Neuronal stem cell (in vitro differentiated cells): ENCODE data around the gene DNAJB1.
"Not testable (repeated sequence)": the region's sequence is repeated elsewhere in the genome, so short reads cannot be mapped to it uniquely, and the experiment has no call there.

Experiments used
- DNase-seq: peaks from one replicate; pipeline ENCODE4 v3.0.0-alpha.2; 2013; ENCODE audit warnings: low spot score
- H2AFZ ChIP-seq: one replicate; pipeline ENCODE4 v1.6.1; 2013; ENCODE audit warnings: mild to moderate bottlenecking, low read length, inconsistent platforms
- H2AK5ac ChIP-seq: 2 replicates; pipeline ENCODE4 v1.6.1; 2013; ENCODE audit warnings: low read depth, mild to moderate bottlenecking, inconsistent platforms, low read length, moderate library complexity, mixed read lengths
- H2BK120ac ChIP-seq: 2 replicates; pipeline ENCODE4 v1.6.1; 2013; ENCODE audit warnings: low read depth, mild to moderate bottlenecking, inconsistent platforms, low read length, moderate library complexity, mixed read lengths
- H2BK12ac ChIP-seq: one replicate; pipeline ENCODE4 v1.6.1; 2013; ENCODE audit warnings: low read length, inconsistent platforms
- H2BK15ac ChIP-seq: 2 replicates; pipeline ENCODE4 v1.6.1; 2013; ENCODE audit warnings: mild to moderate bottlenecking, low read length, inconsistent platforms, mixed read lengths
- H2BK5ac ChIP-seq: one replicate; pipeline ENCODE4 v1.6.1; 2013; ENCODE audit warnings: inconsistent platforms, mild to moderate bottlenecking, low read length, moderate library complexity
- H3K14ac ChIP-seq: one replicate; pipeline ENCODE4 v1.6.1; 2013; ENCODE audit warnings: low read length, inconsistent platforms
- H3K18ac ChIP-seq: 2 replicates; pipeline ENCODE4 v1.6.1; 2013; ENCODE audit warnings: low read length, inconsistent platforms
- H3K23ac ChIP-seq: 2 replicates; pipeline ENCODE4 v1.6.1; 2013; ENCODE audit warnings: low read depth, mild to moderate bottlenecking, mixed read lengths, low read length, inconsistent platforms; ENCODE audit not compliant: poor library complexity
- H3K27ac ChIP-seq: replicated peaks from 3 replicates; pipeline ENCODE4 v1.5.1; 2013; ENCODE audit warnings: low read length, inconsistent platforms
- H3K27me3 ChIP-seq, 3 experiments: 2 replicates each; pipeline ENCODE4 v1.6.1; 2013; ENCODE audit warnings: low read length in 3 of 3, mild to moderate bottlenecking in 2 of 3, inconsistent platforms in 1 of 3, low read depth in 1 of 3, mixed read lengths in 1 of 3, moderate library complexity in 1 of 3; ENCODE audit not compliant: control insufficient read depth in 3 of 3, insufficient read depth in 3 of 3
- H3K36me3 ChIP-seq, 2 donors: replicated peaks in 1 of 2; 2 replicates each; pipeline ENCODE4 v1.6.1; 2013; ENCODE audit warnings: low read length in 2 of 2; ENCODE audit not compliant: control insufficient read depth in 2 of 2, insufficient read depth in 2 of 2
- H3K4ac ChIP-seq: 2 replicates; pipeline ENCODE4 v1.6.1; 2013; ENCODE audit warnings: inconsistent platforms, mild to moderate bottlenecking, low read length, moderate library complexity
- H3K4me1 ChIP-seq, 2 donors: 1 replicate in 1 of 2; 2 replicates in 1 of 2; pipeline ENCODE4 v1.6.1; 2013; ENCODE audit warnings: low read length in 2 of 2, low read depth in 1 of 2; ENCODE audit not compliant: control insufficient read depth in 2 of 2, insufficient read depth in 1 of 2
- H3K4me2 ChIP-seq: one replicate; pipeline ENCODE4 v1.6.1; 2013; ENCODE audit warnings: mild to moderate bottlenecking, low read length, inconsistent platforms; ENCODE audit not compliant: insufficient read depth, poor library complexity, severe bottlenecking
- H3K4me3 ChIP-seq, 2 donors: 2 replicates each; pipeline ENCODE4 v1.5.1; 2013; ENCODE audit warnings: low read length in 2 of 2, mild to moderate bottlenecking in 2 of 2, inconsistent platforms in 1 of 2, moderate library complexity in 1 of 2
- H3K79me1 ChIP-seq: one replicate; pipeline ENCODE4 v1.6.1; 2013; ENCODE audit warnings: low read depth, mild to moderate bottlenecking, inconsistent platforms, low read length, moderate library complexity
- H3K9ac ChIP-seq: one replicate; pipeline ENCODE4 v1.6.1; 2013; ENCODE audit warnings: mild to moderate bottlenecking, low read depth, low read length, inconsistent platforms; ENCODE audit not compliant: poor library complexity
- H3K9me3 ChIP-seq, 2 donors: replicated peaks in 1 of 2; 2 replicates each; pipeline versions ENCODE3 to v1.6.1; 2013; ENCODE audit warnings: low read length in 2 of 2, mild to moderate bottlenecking in 2 of 2, inconsistent platforms in 1 of 2, low read depth in 1 of 2, mixed read lengths in 1 of 2, moderate library complexity in 1 of 2; ENCODE audit not compliant: control insufficient read depth in 2 of 2, insufficient read depth in 1 of 2
- H4K8ac ChIP-seq: one replicate; pipeline ENCODE4 v1.6.1; 2013; ENCODE audit warnings: low read depth, mild to moderate bottlenecking, inconsistent platforms, low read length, moderate library complexity
- H4K91ac ChIP-seq: one replicate; pipeline ENCODE4 v1.6.1; 2013; ENCODE audit warnings: low read length, low read depth, mild to moderate bottlenecking, inconsistent platforms; ENCODE audit not compliant: poor library complexity
- WGBS, 2 donors: extraction: QIAGEN DNeasy Blood & Tissue Kit; methylation state at CpG; one replicate each; pipeline ENCODE4 v1.1.7; 2013; ENCODE audit warnings: missing lambda C conversion rate in 2 of 2, mixed read lengths in 1 of 2; ENCODE audit not compliant: insufficient read length in 2 of 2, insufficient replicate concordance in 1 of 2; ENCODE audit errors: extremely low coverage in 2 of 2; 5-methylcytosine and 5-hydroxymethylcytosine counted together

The DNAJB1 gene

DNA sequence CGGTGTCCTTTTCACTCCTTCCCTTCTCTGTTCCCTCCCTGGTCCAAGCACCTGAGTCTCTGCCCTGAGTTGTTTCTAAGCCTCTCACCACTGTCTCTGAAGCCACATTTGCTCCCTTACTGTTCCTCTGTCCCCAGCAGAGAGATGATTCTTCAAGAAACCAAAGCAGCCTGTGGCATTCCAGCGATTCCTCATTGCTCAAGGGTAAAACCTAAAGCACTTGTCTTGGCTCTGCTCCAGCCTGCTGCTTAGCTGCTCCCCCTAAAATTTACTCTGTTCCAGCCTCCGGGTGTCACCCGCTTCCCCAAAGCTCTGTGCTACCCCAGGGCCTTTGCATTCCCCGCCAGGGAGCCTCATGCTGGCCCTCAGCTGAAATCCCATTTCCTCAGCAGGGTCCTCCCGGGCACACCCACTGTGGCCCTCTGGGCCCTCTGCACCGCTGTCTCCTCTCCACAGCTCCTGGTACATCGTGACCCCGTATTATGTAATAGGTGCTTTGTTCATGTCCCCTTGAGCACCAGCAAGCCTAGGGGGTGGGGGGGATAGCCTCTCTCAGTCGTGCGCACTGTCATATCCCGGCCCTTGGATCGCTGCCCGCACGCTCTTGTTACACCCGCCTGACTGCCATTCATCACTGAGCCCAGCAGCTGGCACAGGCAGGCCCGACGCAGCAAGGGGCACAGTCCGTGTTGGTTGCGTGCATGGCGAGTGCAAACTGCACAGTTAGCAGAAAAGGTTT lies 26.9 kb upstream of the DNAJB1 start:
- H3K36me3 ChIP-seq = peaks cover 11 to 35% of the 10 kb centered on the region in 2 donors
- H3K4me1 ChIP-seq = peaks cover 0 to 3% of the 10 kb centered on the region in 2 donors
- no peak overlapping the region for H2AFZ ChIP-seq
- H4K91ac ChIP-seq = no peak overlapping the region
- H3K4me3 ChIP-seq = no peak overlapping the region
- H3K27me3 ChIP-seq = no peaks in the 10 kb centered on the region
- H4K8ac ChIP-seq = no peak overlapping the region
- H2BK120ac ChIP-seq = no peak overlapping the region
- H3K9ac ChIP-seq = no peak overlapping the region
- H2BK5ac ChIP-seq = peak overlapping the region; percentile 41
- H2AK5ac ChIP-seq = peak overlapping the region; percentile 33
- no CpG with 5 or more reads among the region's 21 CpGs for WGBS, 2 donors
- H3K79me1 ChIP-seq = peaks cover 9% of the 10 kb centered on the region
- H3K27ac ChIP-seq = no peak overlapping the region
- H3K14ac ChIP-seq = peak overlapping the region; percentile 75
- H3K18ac ChIP-seq = no peak overlapping the region
- H3K4ac ChIP-seq = no peak overlapping the region
- no peaks in the 10 kb centered on the region for H3K9me3 ChIP-seq
- no peak overlapping the region for H2BK15ac ChIP-seq
- no peak overlapping the region for H3K4me2 ChIP-seq
- no peak for DNase-seq
- H2BK12ac ChIP-seq = no peak overlapping the region
- peak overlapping the region; percentile 45 for H3K23ac ChIP-seq

DNA sequence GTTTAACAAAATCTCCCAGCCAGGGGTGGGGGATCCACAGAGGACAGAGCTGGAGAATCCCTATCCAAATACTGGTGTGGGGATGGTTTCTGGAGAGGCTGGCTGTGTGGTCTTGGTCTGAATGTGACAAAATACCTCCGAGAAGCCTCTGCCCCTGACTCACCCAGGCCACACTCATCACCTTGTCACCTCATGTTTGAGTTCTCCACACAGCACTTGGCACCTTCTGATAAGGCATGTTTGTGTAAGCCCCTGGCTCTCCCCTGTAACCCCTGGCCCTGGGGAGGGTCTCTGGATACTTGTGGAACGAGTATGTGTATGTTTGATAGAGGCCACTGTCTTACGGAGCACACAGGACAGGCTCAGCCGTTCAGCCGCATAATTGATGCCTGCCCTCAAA lies 25.9 kb upstream of the DNAJB1 start:
- no peak for DNase-seq
- no peak overlapping the region for H3K18ac ChIP-seq
- no peak overlapping the region for H2AK5ac ChIP-seq
- H2AFZ ChIP-seq = no peak overlapping the region
- no peak overlapping the region for H2BK5ac ChIP-seq
- no peak overlapping the region for H4K91ac ChIP-seq
- H3K4ac ChIP-seq = no peak overlapping the region
- H3K36me3 ChIP-seq = peaks cover 15 to 33% of the 10 kb centered on the region in 2 donors
- WGBS, 2 donors = no CpG with 5 or more reads among the region's 5 CpGs
- H3K4me2 ChIP-seq = no peak overlapping the region
- no peak overlapping the region for H4K8ac ChIP-seq
- H3K27ac ChIP-seq = no peak overlapping the region
- no peak overlapping the region for H3K9ac ChIP-seq
- H3K9me3 ChIP-seq = peaks cover 0 to 2% of the 10 kb centered on the region in 2 donors
- H2BK12ac ChIP-seq = no peak overlapping the region
- H3K27me3 ChIP-seq = no peaks in the 10 kb centered on the region
- H3K23ac ChIP-seq = no peak overlapping the region
- H3K4me3 ChIP-seq = no peak overlapping the region
- peaks cover 0 to 3% of the 10 kb centered on the region in 2 donors for H3K4me1 ChIP-seq
- no peak overlapping the region for H2BK120ac ChIP-seq
- no peak overlapping the region for H2BK15ac ChIP-seq
- H3K79me1 ChIP-seq = peaks cover 12% of the 10 kb centered on the region
- H3K14ac ChIP-seq = no peak overlapping the region

DNA sequence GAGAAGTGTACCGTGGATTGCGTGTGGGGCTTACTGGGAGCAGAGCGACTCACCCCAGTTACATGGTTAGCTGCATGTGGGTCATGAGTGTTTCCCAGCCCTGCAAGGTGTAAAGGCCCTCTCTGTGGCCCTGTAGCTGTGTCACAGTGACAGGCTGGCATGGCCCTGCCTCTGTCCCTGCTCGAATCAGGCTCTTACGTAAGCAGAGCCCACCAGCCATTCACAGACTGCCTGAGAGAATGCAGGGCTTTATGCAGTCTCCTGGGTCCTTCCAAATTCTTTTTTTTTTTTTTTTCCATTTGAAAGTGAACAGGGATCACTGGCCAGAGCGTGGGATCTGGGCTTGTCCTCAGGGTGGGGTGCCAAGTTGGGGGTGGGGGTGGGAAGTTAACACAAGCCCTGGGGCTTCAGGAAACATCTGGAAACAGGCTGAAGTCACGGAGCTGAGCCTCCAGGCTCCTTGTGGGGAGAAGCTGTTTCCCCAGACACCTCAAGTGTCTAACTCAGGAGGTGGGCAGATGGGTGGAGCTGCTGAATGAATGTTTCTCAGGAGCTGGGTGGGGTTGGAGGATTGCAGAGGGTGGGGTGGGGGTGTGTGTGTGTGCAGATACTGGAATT lies 24.6 kb upstream of the DNAJB1 start:
- Histone ChIP-seq H3K27me3 (no peaks in the 10 kb centered on the region), H2AFZ (no peak overlapping the region), H3K27ac (peak overlapping the region; percentile 9), H4K91ac (no peak overlapping the region), H3K9me3 (peaks cover 0 to 2% of the 10 kb centered on the region in 2 donors), H2BK120ac (no peak overlapping the region), H3K4ac (no peak overlapping the region), H3K23ac (no peak overlapping the region), H2BK5ac (no peak overlapping the region), H3K79me1 (peaks cover 16% of the 10 kb centered on the region), H3K4me3 (no peak overlapping the region), H3K18ac (no peak overlapping the region), H3K14ac (no peak overlapping the region), H4K8ac (no peak overlapping the region), H2AK5ac (no peak overlapping the region), H2BK15ac (no peak overlapping the region), H2BK12ac (no peak overlapping the region), H3K36me3 (peaks cover 14 to 26% of the 10 kb centered on the region in 2 donors), H3K9ac (peak overlapping the region; percentile 37), H3K4me2 (no peak overlapping the region), H3K4me1 (peaks cover 0 to 3% of the 10 kb centered on the region in 2 donors)
- WGBS, 2 donors = no CpG with 5 or more reads among the region's 7 CpGs
- DNase-seq = no peak

DNA sequence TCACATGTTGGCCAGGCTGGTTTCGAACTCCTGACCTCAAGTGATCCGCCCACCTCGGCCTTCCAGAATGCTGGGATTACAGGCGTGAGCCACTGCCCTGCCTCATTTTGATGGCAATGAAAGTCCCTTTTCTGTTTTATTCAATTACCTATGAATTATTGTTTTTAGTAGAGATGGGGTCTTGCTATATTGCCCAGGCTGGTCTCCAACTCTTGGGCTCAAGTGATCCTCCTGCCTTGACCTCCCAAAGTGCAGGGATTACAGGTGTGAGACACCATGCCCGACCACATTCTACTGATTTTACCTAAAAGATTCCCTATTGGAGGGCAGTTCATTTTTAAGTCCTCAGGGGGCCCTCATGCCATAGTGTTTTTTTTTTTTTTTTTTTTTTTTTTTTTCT lies 23.8 kb upstream of the DNAJB1 start:
- H3K4me3 ChIP-seq, H4K8ac ChIP-seq, H3K14ac ChIP-seq, H2BK15ac ChIP-seq, H3K9ac ChIP-seq, H3K4ac ChIP-seq, H4K91ac ChIP-seq, DNase-seq, H3K27me3 ChIP-seq, H3K4me2 ChIP-seq, H2AFZ ChIP-seq, H3K27ac ChIP-seq, H2BK5ac ChIP-seq, H2BK120ac ChIP-seq, H3K4me1 ChIP-seq, H2AK5ac ChIP-seq, H3K18ac ChIP-seq, H3K23ac ChIP-seq, H3K9me3 ChIP-seq, H2BK12ac ChIP-seq: not testable (repeated sequence)
- WGBS, 2 donors = no CpG with 5 or more reads among the region's 5 CpGs
- H3K36me3 ChIP-seq = peaks cover 14 to 26% of the 10 kb centered on the region in 2 donors
- peaks cover 21% of the 10 kb centered on the region for H3K79me1 ChIP-seq
